Neural cell (in vitro differentiated cells): ENCODE results near the gene ZNF532. TPM values are rescaled to one million over a fixed set of nuclear protein-coding genes. Genes with fewer than 3 reads are reported as not detected.

Experiments
- H2AFZ ChIP-seq: fragments of 200-600, 300-800 bp; sonication (generic), shearing (Covaris generic); 2 replicates; pipeline ENCODE4 v1.6.0; 2014; ENCODE audit warnings: low read depth, mild to moderate bottlenecking, antibody characterized with exemption, low read length, moderate library complexity
- H3F3A ChIP-seq: fragments of 200-600 bp; shearing (Covaris generic); 2 replicates; pipeline ENCODE4 v1.6.1; 2016; ENCODE audit warnings: mild to moderate bottlenecking, moderate library complexity, mixed read lengths, antibody characterized with exemption, low read length; ENCODE audit not compliant: insufficient read depth, poor library complexity, severe bottlenecking
- H3K27ac ChIP-seq: fragments of 200-600, 300-800 bp; sonication (generic), shearing (Covaris generic); 2 replicates; pipeline ENCODE4 v1.5.1; 2014; ENCODE audit warnings: mild to moderate bottlenecking, low read length, moderate library complexity
- H3K27me3 ChIP-seq: fragments of 300-800, 200-600 bp; sonication (generic), shearing (Covaris generic); 2 replicates; pipeline ENCODE4 v1.6.0; 2014; ENCODE audit warnings: mild to moderate bottlenecking, low read depth, low read length, moderate library complexity; ENCODE audit not compliant: insufficient read depth
- H3K36me3 ChIP-seq: fragments of 300-800, 200-600 bp; sonication (generic), shearing (Covaris generic); 2 replicates; pipeline ENCODE4 v1.5.1; 2014; ENCODE audit warnings: mild to moderate bottlenecking, antibody characterized with exemption, low read length, moderate library complexity; ENCODE audit not compliant: insufficient read depth
- H3K4me2 ChIP-seq: fragments of 300-800, 200-600 bp; sonication (generic), shearing (Covaris generic); 2 replicates; pipeline ENCODE4 v1.6.0; 2014; ENCODE audit warnings: mild to moderate bottlenecking, low read length
- H3K4me3 ChIP-seq: fragments of 300-800, 200-600 bp; sonication (generic), shearing (Covaris generic); 2 replicates; pipeline ENCODE4 v1.5.1; 2014; ENCODE audit warnings: mild to moderate bottlenecking, low read length, moderate library complexity
- H3K79me2 ChIP-seq: fragments of 200-600 bp; shearing (Covaris generic); replicated peaks from 2 replicates; pipeline ENCODE4 v1.6.0; 2014; ENCODE audit warnings: mild to moderate bottlenecking, low read length, moderate library complexity; ENCODE audit not compliant: insufficient read depth
- H3K9ac ChIP-seq: fragments of 300-800, 200-600 bp; sonication (generic), shearing (Covaris generic); 2 replicates; pipeline ENCODE4 v1.6.1; 2016; ENCODE audit warnings: mild to moderate bottlenecking, low read length, mixed read lengths
- H3K9me2 ChIP-seq: fragments of 200-600 bp; shearing (Covaris generic); 2 replicates; pipeline ENCODE4 v1.6.1; 2016; ENCODE audit warnings: mild to moderate bottlenecking, low read length, mixed read lengths; ENCODE audit not compliant: insufficient read depth
- H3K9me3 ChIP-seq: fragments of 200-600, 300-800 bp; sonication (generic), shearing (Covaris generic); 2 replicates; pipeline ENCODE4 v1.6.1; 2016; ENCODE audit warnings: mild to moderate bottlenecking, mixed run types, low read length, moderate library complexity, mixed read lengths
- H4K20me1 ChIP-seq: fragments of 200-600 bp; shearing (Covaris generic); 2 replicates; pipeline ENCODE4 v1.6.1; 2016; ENCODE audit warnings: mild to moderate bottlenecking, mixed run types; ENCODE audit not compliant: insufficient read depth
- CTCF ChIP-seq: fragments of 450-650 bp; IDR thresholded peaks from 2 replicates; pipeline ENCODE4 v1.5.1; 2014; ENCODE audit warnings: antibody characterized with exemption, mild to moderate bottlenecking, moderate library complexity; ENCODE audit not compliant: poor library complexity, severe bottlenecking
- EP300 ChIP-seq: fragments of 450-650 bp; conservative IDR thresholded peaks from 2 replicates; pipeline ENCODE4 v1.6.1; 2014; ENCODE audit warnings: antibody characterized with exemption, mild to moderate bottlenecking, moderate library complexity; ENCODE audit not compliant: poor library complexity, severe bottlenecking
- EZH2 ChIP-seq: fragments of 200-600, 300-800 bp; shearing (Covaris generic), sonication (generic); IDR thresholded peaks from 2 replicates; pipeline ENCODE4 v1.6.1; 2014; ENCODE audit warnings: antibody characterized with exemption, low read length, borderline replicate concordance, mild to moderate bottlenecking; ENCODE audit not compliant: insufficient read depth, poor library complexity, severe bottlenecking
- MXI1 ChIP-seq: fragments of 450-650 bp; conservative IDR thresholded peaks from 2 replicates; pipeline ENCODE4 v1.6.1; 2014; ENCODE audit warnings: antibody characterized with exemption, mild to moderate bottlenecking; ENCODE audit not compliant: poor library complexity, severe bottlenecking
- POLR2AphosphoS5 ChIP-seq: IDR thresholded peaks from 2 replicates; pipeline ENCODE4 v1.6.1; 2012
- RAD21 ChIP-seq: fragments of 450-650 bp; conservative IDR thresholded peaks from 2 replicates; pipeline ENCODE4 v1.6.1; 2014; ENCODE audit warnings: antibody characterized with exemption, mild to moderate bottlenecking, moderate library complexity
- REST ChIP-seq: IDR thresholded peaks from 2 replicates; pipeline ENCODE4 v1.6.1; 2012; ENCODE audit warnings: borderline replicate concordance
- SMC3 ChIP-seq: fragments of 450-650 bp; conservative IDR thresholded peaks from 2 replicates; pipeline ENCODE4 v1.6.1; 2014; ENCODE audit warnings: antibody characterized with exemption, mild to moderate bottlenecking, moderate library complexity; ENCODE audit not compliant: poor library complexity
- TAF1 ChIP-seq: IDR thresholded peaks from 2 replicates; pipeline ENCODE4 v1.6.1; 2012; ENCODE audit warnings: low read depth
- polyA plus RNA-seq: library from polyadenylated mRNA; depleted of rRNA; stranded (reverse); fragments of >200 nt; gene quantifications from 2 replicates; pipeline ENCODE4 v1.2.3, GENCODE V29; 2014

Gene ZNF532
- polyA plus RNA-seq, 1 donor from 2014 or later = 119 TPM

GRCh38 chr18:58827428-58827827, 37.2 kb upstream of the ZNF532 start:
- no peak overlapping the region for H3K27ac ChIP-seq
- H3K9ac ChIP-seq = no peak overlapping the region
- no peaks in the 10 kb centered on the region for H3K36me3 ChIP-seq
- no peaks in the 10 kb centered on the region for H3K9me3 ChIP-seq
- H3K4me3 ChIP-seq = no peak overlapping the region
- no peak overlapping the region for H2AFZ ChIP-seq
- no peaks in the 10 kb centered on the region for H3F3A ChIP-seq
- H3K4me2 ChIP-seq = no peak overlapping the region
- no peaks in the 10 kb centered on the region for H3K27me3 ChIP-seq
- TF ChIP-seq POLR2AphosphoS5 (no peak), TAF1 (no peak), CTCF (no peak), MXI1 (no peak), EP300 (no peak), REST (no peak), RAD21 (no peak), SMC3 (no peak), EZH2 (no peak)
- H3K79me2 ChIP-seq = no peaks in the 10 kb centered on the region
- no peaks in the 10 kb centered on the region for H3K9me2 ChIP-seq
- H4K20me1 ChIP-seq = no peaks in the 10 kb centered on the region

GRCh38 chr18:58827886-58828285, 36.8 kb upstream of the ZNF532 start:
- Histone ChIP-seq H3K9ac (no peak overlapping the region), H3K4me2 (no peak overlapping the region), H3K79me2 (no peaks in the 10 kb centered on the region), H3K27ac (no peak overlapping the region), H2AFZ (no peak overlapping the region), H3K9me3 (no peaks in the 10 kb centered on the region), H3F3A (no peaks in the 10 kb centered on the region), H3K27me3 (no peaks in the 10 kb centered on the region), H3K36me3 (no peaks in the 10 kb centered on the region), H3K9me2 (no peaks in the 10 kb centered on the region), H4K20me1 (no peaks in the 10 kb centered on the region), H3K4me3 (no peak overlapping the region)
- TF ChIP-seq SMC3 (no peak), EP300 (no peak), EZH2 (no peak), TAF1 (no peak)
